ENCODE measurements around the gene RPN2. TPM values are rescaled to one million over a fixed set of nuclear protein-coding genes. Genes with fewer than 3 reads are reported as not detected.
A peak's percentile ranks its signal among the peaks of the same experiment; 100 is the strongest.
"Not testable (repeated sequence)": the region's sequence is repeated elsewhere in the genome, so short reads cannot be mapped to it uniquely, and the experiment has no call there.

Gene RPN2
- total RNA-seq, 1 experiment from 2014 or later, result 226 TPM

- H3K9me3 Mint-ChIP-seq (ENCODE audit: unreplicated experiment), result no peaks in the 10 kb centered on the region
- intact Hi-C loops (cut with micrococcal nuclease), result no loop called here
- POLR2A ChIA-PET, result no interaction called here
- CTCF ChIA-PET, result no interaction called here
- no peaks in the 10 kb centered on the region for H3K27me3 Mint-ChIP-seq (ENCODE audit: insufficient read depth, unreplicated experiment)
- no TSS peak for BruUV-seq (replicated peaks)
- H3K27ac Mint-ChIP-seq (ENCODE audit: low read depth, unreplicated experiment), result no peak overlapping the region
- peak; percentile 15 for DNase-seq (ENCODE audit: unreplicated experiment)
- no peak for TF ChIP-seq CTCF (IDR thresholded peaks at IDR 0.05; ENCODE audit: unreplicated experiment)
- no peaks in the 10 kb centered on the region for H3K36me3 Mint-ChIP-seq (ENCODE audit: insufficient read depth, unreplicated experiment)
- peak overlapping the region; percentile 40 for H3K4me3 Mint-ChIP-seq (ENCODE audit: unreplicated experiment)
- peaks cover 6% of the 10 kb centered on the region for H3K4me1 Mint-ChIP-seq (ENCODE audit: insufficient read depth, unreplicated experiment)
Measured at GRCh38 chr20:37142708-37143107, 36.4 kb upstream of the RPN2 start.

GRCh38 chr20:37144856-37145404 is 34.2 kb upstream of the RPN2 start:
- POLR2A ChIA-PET, result no interaction called here
- DNase-seq (ENCODE audit: unreplicated experiment), result peak; percentile 3
- Mint-ChIP-seq H3K4me3 (ENCODE audit: unreplicated experiment) (no peak overlapping the region), H3K4me1 (ENCODE audit: insufficient read depth, unreplicated experiment) (peaks cover 6% of the 10 kb centered on the region), H3K27me3 (ENCODE audit: insufficient read depth, unreplicated experiment) (no peaks in the 10 kb centered on the region), H3K9me3 (ENCODE audit: unreplicated experiment) (no peaks in the 10 kb centered on the region), H3K36me3 (ENCODE audit: insufficient read depth, unreplicated experiment) (no peaks in the 10 kb centered on the region), H3K27ac (ENCODE audit: low read depth, unreplicated experiment) (no peak overlapping the region)
- CTCF ChIA-PET, result interaction anchor here (0.6 to 1.8 kb wide), 3 partner anchors 11 to 465 kb away, joined by 3 to 5 read pairs (median 4); no protein-coding TSS in a partner anchor
- intact Hi-C loops (cut with micrococcal nuclease), result no loop called here
- no peak for TF ChIP-seq CTCF (IDR thresholded peaks at IDR 0.05; ENCODE audit: unreplicated experiment)
- no TSS peak for BruUV-seq (replicated peaks)

- H3K4me3 Mint-ChIP-seq (ENCODE audit: unreplicated experiment), result no peak overlapping the region
- no peak overlapping the region for H3K27ac Mint-ChIP-seq (ENCODE audit: low read depth, unreplicated experiment)
- no TSS peak for BruUV-seq (replicated peaks)
- no peaks in the 10 kb centered on the region for H3K36me3 Mint-ChIP-seq (ENCODE audit: insufficient read depth, unreplicated experiment)
- TF ChIP-seq CTCF (IDR thresholded peaks at IDR 0.05; ENCODE audit: unreplicated experiment), result no peak
- H3K9me3 Mint-ChIP-seq (ENCODE audit: unreplicated experiment), result no peaks in the 10 kb centered on the region
- POLR2A ChIA-PET, result no interaction called here
- intact Hi-C loops (cut with micrococcal nuclease), result no loop called here
- H3K4me1 Mint-ChIP-seq (ENCODE audit: insufficient read depth, unreplicated experiment), result peaks cover 6% of the 10 kb centered on the region
- DNase-seq (ENCODE audit: unreplicated experiment), result no peak
- CTCF ChIA-PET, result no interaction called here
- no peaks in the 10 kb centered on the region for H3K27me3 Mint-ChIP-seq (ENCODE audit: insufficient read depth, unreplicated experiment)
Measured at GRCh38 chr20:37147250-37147649, 31.9 kb upstream of the RPN2 start.

GRCh38 chr20:37150864-37151263 is 28.3 kb upstream of the RPN2 start:
- intact Hi-C loops (cut with micrococcal nuclease); H3K4me3 Mint-ChIP-seq (ENCODE audit: unreplicated experiment); H3K27me3 Mint-ChIP-seq (ENCODE audit: insufficient read depth, unreplicated experiment); CTCF ChIA-PET; H3K9me3 Mint-ChIP-seq (ENCODE audit: unreplicated experiment); H3K4me1 Mint-ChIP-seq (ENCODE audit: insufficient read depth, unreplicated experiment); BruUV-seq (replicated peaks); DNase-seq (ENCODE audit: unreplicated experiment); H3K27ac Mint-ChIP-seq (ENCODE audit: low read depth, unreplicated experiment); POLR2A ChIA-PET; H3K36me3 Mint-ChIP-seq (ENCODE audit: insufficient read depth, unreplicated experiment): not testable (repeated sequence)

- Mint-ChIP-seq H3K4me1 (ENCODE audit: insufficient read depth, unreplicated experiment) (no peaks in the 10 kb centered on the region), H3K27ac (ENCODE audit: low read depth, unreplicated experiment) (no peak overlapping the region), H3K36me3 (ENCODE audit: insufficient read depth, unreplicated experiment) (no peaks in the 10 kb centered on the region), H3K9me3 (ENCODE audit: unreplicated experiment) (no peaks in the 10 kb centered on the region), H3K4me3 (ENCODE audit: unreplicated experiment) (no peak overlapping the region), H3K27me3 (ENCODE audit: insufficient read depth, unreplicated experiment) (no peaks in the 10 kb centered on the region)
- POLR2A ChIA-PET, result no interaction called here
- intact Hi-C loops (cut with micrococcal nuclease), result no loop called here
- no peak for DNase-seq (ENCODE audit: unreplicated experiment)
- BruUV-seq (replicated peaks), result no TSS peak
- TF ChIP-seq CTCF (IDR thresholded peaks at IDR 0.05; ENCODE audit: unreplicated experiment), result no peak
- CTCF ChIA-PET, result interaction anchor here (0.6 kb wide), 2 partner anchors 16 to 24 kb away, joined by 3 read pairs; no protein-coding TSS in a partner anchor
Measured at GRCh38 chr20:37151529-37151928, 27.6 kb upstream of the RPN2 start.
